ENCODE data around the gene KAZN.

KAZN gene

DNA sequence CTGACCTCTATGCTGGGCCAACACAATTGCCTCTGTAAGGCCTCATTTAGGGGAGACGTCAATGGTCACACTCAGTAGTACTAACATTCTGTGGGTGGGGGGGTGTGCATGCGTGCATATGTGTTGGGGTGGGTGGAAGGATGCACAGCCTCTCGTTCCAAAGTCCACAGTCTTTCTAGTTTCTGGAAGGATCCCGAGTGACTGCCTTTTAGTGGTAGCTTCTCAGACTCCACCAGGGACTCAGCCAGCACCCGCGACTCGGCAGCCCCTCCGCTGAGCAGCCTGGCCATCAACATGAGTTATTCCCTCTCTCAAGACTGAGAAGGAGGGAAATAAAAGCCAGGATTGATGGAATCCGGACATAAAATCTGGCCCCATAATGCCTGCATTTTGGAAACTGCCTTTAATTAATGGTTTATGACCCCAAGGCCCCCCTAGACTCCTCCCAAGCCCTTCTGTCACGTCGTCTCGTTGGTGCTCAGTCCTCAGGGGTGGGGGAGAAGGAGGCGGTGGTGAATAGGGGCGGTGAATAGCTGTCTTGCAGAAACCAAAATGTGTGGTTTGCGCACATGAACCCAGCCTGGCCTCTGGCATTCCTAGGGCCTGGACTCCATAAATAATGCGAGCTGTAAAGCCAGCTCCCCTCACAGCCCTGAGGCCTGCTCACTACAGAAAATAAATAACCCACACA, 489.9 kb downstream of the KAZN start:
- TF ChIP-seq, protein P1, sequence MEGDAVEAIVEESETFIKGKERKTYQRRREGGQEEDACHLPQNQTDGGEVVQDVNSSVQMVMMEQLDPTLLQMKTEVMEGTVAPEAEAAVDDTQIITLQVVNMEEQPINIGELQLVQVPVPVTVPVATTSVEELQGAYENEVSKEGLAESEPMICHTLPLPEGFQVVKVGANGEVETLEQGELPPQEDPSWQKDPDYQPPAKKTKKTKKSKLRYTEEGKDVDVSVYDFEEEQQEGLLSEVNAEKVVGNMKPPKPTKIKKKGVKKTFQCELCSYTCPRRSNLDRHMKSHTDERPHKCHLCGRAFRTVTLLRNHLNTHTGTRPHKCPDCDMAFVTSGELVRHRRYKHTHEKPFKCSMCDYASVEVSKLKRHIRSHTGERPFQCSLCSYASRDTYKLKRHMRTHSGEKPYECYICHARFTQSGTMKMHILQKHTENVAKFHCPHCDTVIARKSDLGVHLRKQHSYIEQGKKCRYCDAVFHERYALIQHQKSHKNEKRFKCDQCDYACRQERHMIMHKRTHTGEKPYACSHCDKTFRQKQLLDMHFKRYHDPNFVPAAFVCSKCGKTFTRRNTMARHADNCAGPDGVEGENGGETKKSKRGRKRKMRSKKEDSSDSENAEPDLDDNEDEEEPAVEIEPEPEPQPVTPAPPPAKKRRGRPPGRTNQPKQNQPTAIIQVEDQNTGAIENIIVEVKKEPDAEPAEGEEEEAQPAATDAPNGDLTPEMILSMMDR (IDR thresholded peaks at IDR 0.05; ENCODE audit: insufficient read depth, low read depth, low read length, missing control alignments) = no peak
- H3K4me3 ChIP-seq (ENCODE audit: low read depth, low read length) = no peak overlapping the region
- DNase-seq (ENCODE audit: low read depth) = no peak

DNA sequence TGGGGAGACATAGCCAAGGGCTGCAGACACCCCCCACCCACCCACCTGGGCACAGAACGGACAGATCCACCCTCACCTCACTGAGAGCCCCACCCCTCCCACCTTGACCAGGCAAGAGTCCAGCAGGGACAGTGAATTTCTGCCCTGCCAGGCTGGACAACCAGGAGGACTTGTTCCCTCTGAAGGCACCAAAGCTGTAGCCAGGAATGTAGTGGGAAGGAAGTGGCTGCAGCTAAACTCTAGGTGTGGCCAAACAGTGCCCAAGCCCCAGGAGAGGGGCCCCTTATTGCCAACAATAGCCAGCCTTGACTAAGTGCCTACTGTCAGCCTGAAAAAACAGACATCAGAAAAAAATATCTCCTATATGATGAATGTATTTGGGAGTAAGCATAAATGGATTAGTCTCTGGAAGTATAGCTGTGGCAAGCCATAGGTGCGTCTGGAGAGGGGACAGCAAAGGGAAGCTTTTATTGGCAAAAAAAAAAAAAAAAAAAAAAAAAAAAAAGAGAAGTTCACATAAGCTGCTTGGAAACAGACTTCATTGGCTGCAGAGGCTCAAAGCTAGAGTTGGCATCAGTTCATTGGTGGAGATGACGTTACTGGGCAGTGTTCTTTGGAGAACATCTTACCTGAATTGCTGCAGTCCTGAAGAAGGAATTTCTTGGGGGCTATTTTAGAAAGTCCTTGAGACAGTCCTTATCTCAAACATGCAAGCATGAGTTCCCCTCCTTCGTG, 490.9 kb downstream of the KAZN start:
- TF ChIP-seq, protein P1 (IDR thresholded peaks at IDR 0.05; ENCODE audit: insufficient read depth, low read depth, low read length, missing control alignments) = no peak
- DNase-seq (ENCODE audit: low read depth) = no peak

DNA sequence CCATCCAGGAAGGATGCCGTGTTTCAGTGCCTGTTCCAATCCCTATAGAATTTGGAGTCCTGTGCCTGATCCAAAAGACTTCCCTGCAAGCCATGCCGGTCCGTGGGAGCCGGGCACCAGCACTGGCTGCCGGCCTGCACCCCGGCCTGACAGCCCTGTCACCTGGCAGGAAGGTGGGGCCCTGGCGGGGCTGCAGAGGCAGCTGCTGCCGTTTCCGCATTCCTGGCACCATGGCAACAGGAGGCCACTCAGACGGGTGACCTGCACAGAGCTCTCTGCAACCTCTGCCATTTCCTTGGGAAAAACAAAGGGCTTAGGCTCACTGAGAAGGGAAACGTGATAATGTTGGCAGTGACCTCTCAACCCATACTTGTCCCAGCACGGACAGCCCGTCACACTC, 491.9 kb downstream of the KAZN start:
- H3K4me3 ChIP-seq (ENCODE audit: low read depth, low read length) = no peak overlapping the region
- peak; percentile 42 for DNase-seq (ENCODE audit: low read depth)
- TF ChIP-seq, protein P1 (IDR thresholded peaks at IDR 0.05; ENCODE audit: insufficient read depth, low read depth, low read length, missing control alignments) = no peak

More for the DNA sequence above, 490.9 kb downstream of the KAZN start:
- H3K4me3 ChIP-seq (ENCODE audit: low read depth, low read length) = no peak overlapping the region

DNA sequence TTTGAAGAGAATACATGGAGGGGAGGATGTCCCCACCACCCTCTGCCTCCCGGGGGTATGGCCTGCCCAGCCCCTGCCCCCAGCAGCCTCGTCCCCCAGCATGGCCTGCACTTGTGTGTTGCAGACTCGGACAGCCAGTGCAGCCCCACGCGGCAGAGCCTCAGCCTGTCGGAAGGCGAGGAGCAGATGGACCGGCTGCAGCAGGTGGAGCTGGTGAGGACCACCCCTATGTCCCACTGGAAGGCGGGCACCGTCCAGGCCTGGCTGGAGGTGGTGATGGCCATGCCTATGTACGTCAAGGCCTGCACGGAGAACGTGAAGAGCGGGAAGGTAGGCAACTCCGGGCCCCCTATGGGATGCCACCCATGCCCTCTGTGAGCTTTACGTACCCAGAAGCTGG, 495.6 kb downstream of the KAZN start:
- H3K4me3 ChIP-seq (ENCODE audit: low read depth, low read length) = no peak overlapping the region
- DNase-seq (ENCODE audit: low read depth) = no peak
- TF ChIP-seq, protein P1 (IDR thresholded peaks at IDR 0.05; ENCODE audit: insufficient read depth, low read depth, low read length, missing control alignments) = no peak

DNA sequence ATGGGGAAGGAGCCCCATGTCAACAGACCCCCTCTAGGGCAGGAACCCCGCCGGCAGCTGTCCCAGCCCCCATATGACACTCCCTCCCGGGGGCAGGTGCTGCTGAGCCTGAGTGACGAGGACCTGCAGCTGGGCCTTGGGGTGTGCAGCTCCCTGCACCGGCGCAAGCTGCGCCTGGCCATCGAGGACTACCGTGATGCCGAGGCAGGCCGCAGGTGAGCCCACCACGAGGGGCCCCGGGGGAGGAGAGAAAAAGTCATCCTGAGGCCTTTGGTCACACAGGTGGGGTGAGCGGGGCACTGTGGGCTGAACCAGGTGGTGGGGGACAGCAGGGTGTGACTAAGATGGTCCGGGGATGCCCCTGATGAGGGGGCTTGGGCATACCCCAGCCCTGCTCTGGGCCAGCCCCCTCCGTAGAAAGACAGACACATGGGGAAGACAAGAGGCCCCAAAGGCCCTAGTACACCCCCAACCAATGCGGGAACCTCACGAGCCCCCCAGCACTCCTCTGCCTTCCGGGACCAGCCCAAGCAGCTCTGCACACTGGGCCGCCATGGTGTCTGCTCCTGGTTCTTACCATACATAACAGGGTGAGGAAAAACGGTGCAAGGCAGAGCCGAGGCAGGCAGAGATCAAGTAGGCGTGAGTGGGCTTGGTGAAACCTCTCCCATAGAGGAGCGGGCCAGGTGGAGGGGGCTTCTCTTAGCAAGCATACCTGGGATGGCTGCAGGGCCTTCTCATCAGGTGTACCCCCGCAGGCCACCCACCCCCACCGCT, 496.4 kb downstream of the KAZN start:
- no peak for DNase-seq (ENCODE audit: low read depth)
- TF ChIP-seq, protein P1 (IDR thresholded peaks at IDR 0.05; ENCODE audit: insufficient read depth, low read depth, low read length, missing control alignments) = no peak
- H3K4me3 ChIP-seq (ENCODE audit: low read depth, low read length) = no peak overlapping the region

DNA sequence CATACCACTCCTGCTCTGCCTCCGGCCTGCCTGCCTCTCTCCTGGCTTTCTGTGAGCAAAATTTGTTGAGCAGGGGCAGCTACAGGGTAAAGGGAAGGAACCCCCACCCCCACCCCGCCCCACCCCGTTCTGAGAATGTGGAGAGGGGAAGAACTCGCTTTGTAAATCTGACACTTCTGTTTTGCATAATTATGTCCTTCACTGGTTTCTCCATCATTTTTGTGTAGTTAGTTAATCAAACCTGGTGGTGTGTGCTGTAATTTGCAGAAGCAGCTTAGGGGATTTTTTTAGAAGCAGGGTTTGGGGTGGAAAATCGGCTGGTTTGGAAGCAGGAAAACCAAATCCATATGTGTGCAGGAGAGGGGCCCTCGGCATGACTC, 497.0 kb downstream of the KAZN start:
- no peak for DNase-seq (ENCODE audit: low read depth)
- no peak overlapping the region for H3K4me3 ChIP-seq (ENCODE audit: low read depth, low read length)
- TF ChIP-seq, protein P1 (IDR thresholded peaks at IDR 0.05; ENCODE audit: insufficient read depth, low read depth, low read length, missing control alignments) = no peak
